Measurements from ENCODE around the gene SLC46A3.

The SLC46A3 gene

DNA sequence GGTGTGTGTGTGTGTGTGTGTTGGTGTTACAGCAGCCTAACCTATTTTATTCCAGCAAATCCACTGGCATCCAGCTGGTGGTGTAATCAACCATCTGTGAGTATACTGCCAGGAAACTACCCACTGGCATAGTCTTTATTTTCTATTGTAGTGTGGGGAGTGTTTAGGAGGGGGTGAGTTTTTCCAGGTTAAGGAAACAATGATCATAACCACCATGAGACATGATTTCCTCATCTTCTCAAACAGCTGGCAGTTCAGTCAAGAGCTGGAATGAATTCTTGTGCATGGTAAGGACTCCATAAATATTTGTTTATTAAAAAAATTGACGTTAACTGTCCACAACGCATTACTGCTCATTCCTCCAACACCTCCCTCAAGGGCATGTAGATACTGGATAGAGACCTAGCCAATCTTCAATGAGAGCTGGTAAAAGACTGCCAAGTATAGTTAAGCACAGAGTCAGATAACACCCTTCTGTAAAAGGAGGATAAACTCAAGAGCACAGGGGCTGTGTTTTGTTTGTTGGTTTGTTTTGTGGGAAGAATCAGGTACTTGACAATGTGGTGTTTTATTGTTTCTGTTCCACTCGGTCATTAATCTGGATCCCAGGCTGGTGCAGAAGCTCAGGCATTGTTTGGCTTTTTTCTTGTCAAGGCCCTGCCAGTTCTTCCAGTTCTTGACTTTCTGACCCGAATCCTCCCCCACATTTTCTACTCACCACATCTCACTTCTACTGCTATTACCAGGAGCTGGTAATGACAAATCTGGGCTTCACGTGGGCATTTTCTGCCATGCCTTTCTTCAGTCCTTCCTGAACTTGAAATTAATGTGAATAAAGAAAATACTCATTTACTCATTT lies 31.6 kb upstream of the SLC46A3 start:
- no peaks in the 10 kb centered on the region for H3K79me2 ChIP-seq
- H3K4me3 ChIP-seq (ENCODE audit: low read depth, low read length) = no peak overlapping the region
- TF ChIP-seq, protein P1, sequence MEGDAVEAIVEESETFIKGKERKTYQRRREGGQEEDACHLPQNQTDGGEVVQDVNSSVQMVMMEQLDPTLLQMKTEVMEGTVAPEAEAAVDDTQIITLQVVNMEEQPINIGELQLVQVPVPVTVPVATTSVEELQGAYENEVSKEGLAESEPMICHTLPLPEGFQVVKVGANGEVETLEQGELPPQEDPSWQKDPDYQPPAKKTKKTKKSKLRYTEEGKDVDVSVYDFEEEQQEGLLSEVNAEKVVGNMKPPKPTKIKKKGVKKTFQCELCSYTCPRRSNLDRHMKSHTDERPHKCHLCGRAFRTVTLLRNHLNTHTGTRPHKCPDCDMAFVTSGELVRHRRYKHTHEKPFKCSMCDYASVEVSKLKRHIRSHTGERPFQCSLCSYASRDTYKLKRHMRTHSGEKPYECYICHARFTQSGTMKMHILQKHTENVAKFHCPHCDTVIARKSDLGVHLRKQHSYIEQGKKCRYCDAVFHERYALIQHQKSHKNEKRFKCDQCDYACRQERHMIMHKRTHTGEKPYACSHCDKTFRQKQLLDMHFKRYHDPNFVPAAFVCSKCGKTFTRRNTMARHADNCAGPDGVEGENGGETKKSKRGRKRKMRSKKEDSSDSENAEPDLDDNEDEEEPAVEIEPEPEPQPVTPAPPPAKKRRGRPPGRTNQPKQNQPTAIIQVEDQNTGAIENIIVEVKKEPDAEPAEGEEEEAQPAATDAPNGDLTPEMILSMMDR (IDR thresholded peaks at IDR 0.05) = no peak
- no peaks in the 10 kb centered on the region for H3K4me1 ChIP-seq
- H3K9me3 ChIP-seq (ENCODE audit: control insufficient read depth, low read length) = no peaks in the 10 kb centered on the region
- no peaks in the 10 kb centered on the region for H3K36me3 ChIP-seq (ENCODE audit: control insufficient read depth, insufficient read depth, low read length)
- H3K9ac ChIP-seq = no peak overlapping the region
- H3K27me3 ChIP-seq (ENCODE audit: control insufficient read depth, insufficient read depth, low read length) = no peaks in the 10 kb centered on the region
- H2AFZ ChIP-seq = no peak overlapping the region
- no peak overlapping the region for H3K27ac ChIP-seq
- no peak overlapping the region for H3K4me2 ChIP-seq (ENCODE audit: low read length)

DNA sequence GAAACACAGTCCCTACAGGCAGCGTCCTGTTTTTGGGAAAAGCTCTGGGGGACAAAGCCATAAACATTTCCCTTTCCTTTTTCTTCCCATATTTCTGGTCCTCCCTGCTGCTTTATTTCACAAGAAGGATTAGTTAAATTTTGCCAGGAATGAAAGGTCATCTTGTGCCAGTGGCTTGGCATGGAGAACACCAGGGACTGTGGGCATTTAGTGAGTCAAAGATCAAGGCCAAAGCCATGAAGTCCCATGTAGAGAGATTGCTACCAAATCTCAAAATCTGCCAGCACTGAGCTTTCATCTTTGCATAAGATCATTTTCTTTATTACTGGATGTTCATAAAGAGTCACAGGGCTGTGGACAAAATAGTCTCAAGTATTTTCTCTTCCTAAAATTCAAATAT lies 29.1 kb upstream of the SLC46A3 start:
- Histone ChIP-seq H3K27me3 (ENCODE audit: control insufficient read depth, insufficient read depth, low read length) (no peaks in the 10 kb centered on the region), H3K9ac (no peak overlapping the region), H3K79me2 (no peaks in the 10 kb centered on the region), H3K36me3 (ENCODE audit: control insufficient read depth, insufficient read depth, low read length) (no peaks in the 10 kb centered on the region), H3K4me2 (ENCODE audit: low read length) (no peak overlapping the region), H3K9me3 (ENCODE audit: control insufficient read depth, low read length) (no peaks in the 10 kb centered on the region), H3K27ac (no peak overlapping the region), H3K4me3 (ENCODE audit: low read depth, low read length) (no peak overlapping the region), H2AFZ (no peak overlapping the region), H3K4me1 (no peaks in the 10 kb centered on the region)
- TF ChIP-seq, protein P1 (IDR thresholded peaks at IDR 0.05) = no peak

DNA sequence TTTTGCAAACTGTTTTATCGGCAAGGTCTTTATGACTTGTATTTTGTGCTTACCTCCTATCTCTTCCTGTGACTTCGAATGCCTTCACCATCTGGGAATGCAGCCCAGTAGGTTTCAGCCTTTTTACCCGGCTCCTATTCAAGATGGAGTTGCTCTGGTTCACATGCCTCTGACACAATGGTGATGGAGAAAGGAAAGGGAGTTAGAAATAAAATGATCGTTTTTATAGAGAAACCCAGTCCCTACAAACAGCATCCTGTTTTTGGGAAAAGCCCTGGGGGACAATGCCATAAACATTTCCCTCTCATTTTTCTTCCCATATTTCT lies 27.5 kb upstream of the SLC46A3 start:
- Histone ChIP-seq H3K4me1 (no peaks in the 10 kb centered on the region), H3K9ac (no peak overlapping the region), H3K4me3 (ENCODE audit: low read depth, low read length) (no peak overlapping the region), H3K36me3 (ENCODE audit: control insufficient read depth, insufficient read depth, low read length) (no peaks in the 10 kb centered on the region), H3K4me2 (ENCODE audit: low read length) (no peak overlapping the region), H3K27me3 (ENCODE audit: control insufficient read depth, insufficient read depth, low read length) (no peaks in the 10 kb centered on the region), H3K27ac (no peak overlapping the region), H3K9me3 (ENCODE audit: control insufficient read depth, low read length) (no peaks in the 10 kb centered on the region), H3K79me2 (no peaks in the 10 kb centered on the region), H2AFZ (no peak overlapping the region)
- TF ChIP-seq, protein P1 (IDR thresholded peaks at IDR 0.05) = no peak

DNA sequence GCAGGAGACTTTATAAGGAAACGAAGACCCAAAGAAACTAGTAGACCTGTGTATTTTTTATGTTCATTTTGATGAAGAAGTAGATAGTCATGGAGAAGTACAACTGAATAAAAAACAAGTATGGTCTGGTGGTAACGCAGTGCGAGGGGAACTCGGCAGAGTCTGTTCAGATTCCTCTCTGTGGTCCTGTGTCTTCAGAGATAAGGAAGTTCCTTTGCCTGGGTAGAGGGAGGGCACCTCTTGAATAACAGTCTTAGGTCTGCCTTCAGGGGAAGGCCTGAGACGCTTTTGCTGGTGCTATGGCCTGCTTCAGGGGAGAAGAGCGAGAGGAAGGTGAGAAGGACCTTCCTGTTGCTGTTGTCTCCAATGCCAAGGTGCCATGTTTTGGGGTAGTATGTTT lies 25.9 kb upstream of the SLC46A3 start:
- Histone ChIP-seq H3K27me3 (ENCODE audit: control insufficient read depth, insufficient read depth, low read length) (no peaks in the 10 kb centered on the region), H3K4me3 (ENCODE audit: low read depth, low read length) (no peak overlapping the region), H3K79me2 (no peaks in the 10 kb centered on the region), H2AFZ (no peak overlapping the region), H3K9ac (no peak overlapping the region), H3K9me3 (ENCODE audit: control insufficient read depth, low read length) (no peaks in the 10 kb centered on the region), H3K36me3 (ENCODE audit: control insufficient read depth, insufficient read depth, low read length) (no peaks in the 10 kb centered on the region), H3K4me2 (ENCODE audit: low read length) (no peak overlapping the region), H3K4me1 (no peaks in the 10 kb centered on the region), H3K27ac (no peak overlapping the region)
- TF ChIP-seq, protein P1 (IDR thresholded peaks at IDR 0.05) = no peak

DNA sequence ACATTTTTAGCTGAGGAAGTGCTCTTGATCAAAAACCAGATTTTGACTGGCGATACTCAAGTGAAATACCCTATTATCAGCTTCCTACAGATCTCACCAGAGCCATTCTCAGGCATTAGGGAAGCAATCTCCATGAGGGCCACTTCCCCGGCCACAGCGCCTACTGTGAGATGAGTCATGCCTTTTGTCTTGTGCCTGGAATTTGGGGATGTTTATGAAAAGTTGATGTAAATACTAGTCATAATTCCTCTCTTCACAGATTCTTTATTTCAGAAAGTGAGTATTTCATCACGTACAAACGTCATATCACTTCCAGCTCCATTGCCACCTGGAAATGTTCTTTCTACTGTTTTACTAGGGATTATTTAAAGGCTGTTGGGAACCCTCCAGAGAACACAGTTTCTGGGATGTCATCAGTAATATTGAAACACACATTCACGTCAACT lies 25.3 kb upstream of the SLC46A3 start:
- Histone ChIP-seq H2AFZ (no peak overlapping the region), H3K27me3 (ENCODE audit: control insufficient read depth, insufficient read depth, low read length) (no peaks in the 10 kb centered on the region), H3K9me3 (ENCODE audit: control insufficient read depth, low read length) (no peaks in the 10 kb centered on the region), H3K27ac (no peak overlapping the region), H3K9ac (no peak overlapping the region), H3K4me3 (ENCODE audit: low read depth, low read length) (no peak overlapping the region), H3K36me3 (ENCODE audit: control insufficient read depth, insufficient read depth, low read length) (no peaks in the 10 kb centered on the region), H3K79me2 (no peaks in the 10 kb centered on the region), H3K4me1 (no peaks in the 10 kb centered on the region), H3K4me2 (ENCODE audit: low read length) (no peak overlapping the region)
- TF ChIP-seq, protein P1 (IDR thresholded peaks at IDR 0.05) = no peak

Data from parathyroid adenoma (tissue), 2 donors.